Fibroblast of lung (primary cell): Measurements from ENCODE around the gene PLA2G4B.

Experiments used
- EZH2 ChIP-seq: IDR thresholded peaks from 2 replicates; pipeline ENCODE4 v1.5.1; 2012; ENCODE audit warnings: low read length, control low read depth, mild to moderate bottlenecking; ENCODE audit errors: missing control alignments
- TF ChIP-seq, protein P1 (sequence below), 2 donors: IDR thresholded peaks in 1 of 2; conservative IDR thresholded peaks in 1 of 2; 1 replicate in 1 of 2; 2 replicates in 1 of 2; pipeline ENCODE4 v1.5.1; 2011 to 2012; ENCODE audit warnings: low read length in 2 of 2, control low read depth in 1 of 2, inconsistent platforms in 1 of 2, low read depth in 1 of 2, mild to moderate bottlenecking in 1 of 2

DNA sequence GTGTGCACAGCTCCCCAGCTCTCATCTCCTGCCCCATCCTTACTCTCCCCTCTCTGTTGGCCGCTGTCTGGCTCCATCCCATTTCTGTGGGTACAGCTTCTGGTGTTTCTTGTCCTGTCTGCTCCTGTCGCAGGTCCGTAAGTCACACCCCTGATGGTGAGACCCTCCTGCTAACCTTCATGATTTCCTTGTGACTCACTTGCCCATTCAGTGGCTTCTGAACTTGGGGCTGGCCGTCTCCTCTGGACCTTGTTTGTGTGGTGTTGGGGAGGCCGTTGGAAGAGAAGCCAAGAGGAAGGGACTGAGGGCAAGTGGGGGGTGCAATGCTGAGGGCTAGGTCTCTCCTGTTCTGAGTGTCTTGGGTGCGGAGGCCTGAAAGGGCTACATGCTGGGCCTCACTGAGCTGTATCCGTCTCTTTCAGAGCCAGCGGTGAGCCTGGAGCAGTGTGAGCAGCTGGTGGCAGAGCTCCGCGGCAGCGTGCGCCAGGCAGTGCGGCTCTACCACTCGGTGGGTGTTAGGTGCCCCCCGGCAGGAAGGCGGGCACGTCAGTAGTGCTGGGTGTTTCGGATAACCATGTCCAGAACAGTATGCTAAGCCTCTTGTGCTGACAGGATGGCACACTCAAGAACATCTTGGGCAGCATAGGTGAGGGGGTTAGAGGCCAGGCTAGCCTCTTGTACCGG lies 14.4 kb upstream of the PLA2G4B start:
- TF ChIP-seq, protein P1, sequence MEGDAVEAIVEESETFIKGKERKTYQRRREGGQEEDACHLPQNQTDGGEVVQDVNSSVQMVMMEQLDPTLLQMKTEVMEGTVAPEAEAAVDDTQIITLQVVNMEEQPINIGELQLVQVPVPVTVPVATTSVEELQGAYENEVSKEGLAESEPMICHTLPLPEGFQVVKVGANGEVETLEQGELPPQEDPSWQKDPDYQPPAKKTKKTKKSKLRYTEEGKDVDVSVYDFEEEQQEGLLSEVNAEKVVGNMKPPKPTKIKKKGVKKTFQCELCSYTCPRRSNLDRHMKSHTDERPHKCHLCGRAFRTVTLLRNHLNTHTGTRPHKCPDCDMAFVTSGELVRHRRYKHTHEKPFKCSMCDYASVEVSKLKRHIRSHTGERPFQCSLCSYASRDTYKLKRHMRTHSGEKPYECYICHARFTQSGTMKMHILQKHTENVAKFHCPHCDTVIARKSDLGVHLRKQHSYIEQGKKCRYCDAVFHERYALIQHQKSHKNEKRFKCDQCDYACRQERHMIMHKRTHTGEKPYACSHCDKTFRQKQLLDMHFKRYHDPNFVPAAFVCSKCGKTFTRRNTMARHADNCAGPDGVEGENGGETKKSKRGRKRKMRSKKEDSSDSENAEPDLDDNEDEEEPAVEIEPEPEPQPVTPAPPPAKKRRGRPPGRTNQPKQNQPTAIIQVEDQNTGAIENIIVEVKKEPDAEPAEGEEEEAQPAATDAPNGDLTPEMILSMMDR (conservative IDR thresholded peaks at IDR 0.05 in 1 of 2, IDR thresholded peaks at IDR 0.05 in 1 of 2; ENCODE audit: low read depth in 1 of 2, low read length in 2 of 2): no peak
- no peak for TF ChIP-seq EZH2
